OCI-M2 (cell line): ENCODE measurements around the gene CPA3.

Experiments
- DNase-seq: peaks from one replicate; lab custom pipeline; 2025; ENCODE audit not compliant: unreplicated experiment; lab: John Stamatoyannopoulos, UW

CPA3 gene

GRCh38 chr3:148914936-148915690 is 50.0 kb downstream of the CPA3 start:
- DNase-seq: no peak

- DNase-seq: no peak
These were observed 51.0 kb downstream of the CPA3 start for GRCh38 chr3:148916132-148916531.

- DNase-seq: no peak
These were observed 57.4 kb downstream of the CPA3 start for GRCh38 chr3:148922467-148922866.

- no peak for DNase-seq
These were observed 58.5 kb downstream of the CPA3 start for GRCh38 chr3:148923592-148923991.

- DNase-seq: no peak
These were observed 59.5 kb downstream of the CPA3 start for GRCh38 chr3:148924562-148924961.

GRCh38 chr3:148925845-148926244 is 60.7 kb downstream of the CPA3 start:
- DNase-seq: no peak

- DNase-seq: no peak
These were observed 65.7 kb downstream of the CPA3 start for GRCh38 chr3:148930752-148931151.

- no peak for DNase-seq
These were observed 66.5 kb downstream of the CPA3 start for GRCh38 chr3:148931574-148931973.

GRCh38 chr3:148932972-148933371 is 67.9 kb downstream of the CPA3 start:
- no peak for DNase-seq

GRCh38 chr3:148937467-148938255 is 72.6 kb downstream of the CPA3 start:
- no peak for DNase-seq

GRCh38 chr3:148938306-148938705 is 73.2 kb downstream of the CPA3 start:
- DNase-seq: no peak

GRCh38 chr3:148938936-148939335 is 73.8 kb downstream of the CPA3 start:
- no peak for DNase-seq

GRCh38 chr3:148940983-148941382 is 75.9 kb downstream of the CPA3 start:
- DNase-seq: no peak

GRCh38 chr3:148943506-148944205 is 78.6 kb downstream of the CPA3 start:
- no peak for DNase-seq

- DNase-seq: no peak
These were observed 80.0 kb downstream of the CPA3 start for GRCh38 chr3:148945116-148945515.
